ENCODE results near the gene BICD1.

The BICD1 gene

DNA sequence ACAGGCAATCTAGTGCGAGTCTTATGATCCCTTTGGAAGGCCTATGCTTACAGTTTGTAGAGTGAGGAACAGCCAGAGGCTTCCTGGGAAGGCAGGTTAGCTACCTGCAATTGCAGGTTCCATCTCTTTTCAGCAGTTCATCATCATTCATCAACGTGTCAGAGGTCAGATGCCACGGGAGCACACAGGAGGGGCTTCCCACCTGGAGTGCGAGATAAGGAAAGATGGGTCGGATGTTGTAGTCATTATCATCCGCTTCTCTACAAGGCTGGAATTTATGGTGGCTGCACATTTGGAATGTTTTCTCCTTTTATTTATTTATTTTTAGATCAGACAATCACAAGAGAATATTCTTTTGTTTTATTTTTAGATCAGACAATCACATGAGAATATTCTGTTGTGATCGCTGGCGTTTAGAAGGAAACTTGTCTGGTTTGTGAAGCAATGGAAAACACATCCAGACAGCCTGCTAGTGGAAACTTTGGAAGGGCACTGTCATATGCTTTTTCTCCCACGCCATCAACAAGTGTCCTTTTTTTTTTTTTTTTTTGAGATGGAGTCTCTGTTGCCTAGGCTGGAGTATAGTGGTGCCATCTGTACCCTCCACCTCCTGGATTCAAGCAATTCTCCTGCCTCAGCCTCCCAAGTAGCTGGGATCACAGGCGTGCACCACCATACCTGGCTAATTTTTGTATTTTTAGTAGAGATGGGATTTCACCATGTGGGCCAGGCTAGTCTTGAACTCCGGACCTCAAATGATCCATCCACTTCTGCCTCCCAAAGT is 1.9 kb upstream of the BICD1 start:
- DNase-seq (ENCODE audit: low read depth) = no peak

DNA sequence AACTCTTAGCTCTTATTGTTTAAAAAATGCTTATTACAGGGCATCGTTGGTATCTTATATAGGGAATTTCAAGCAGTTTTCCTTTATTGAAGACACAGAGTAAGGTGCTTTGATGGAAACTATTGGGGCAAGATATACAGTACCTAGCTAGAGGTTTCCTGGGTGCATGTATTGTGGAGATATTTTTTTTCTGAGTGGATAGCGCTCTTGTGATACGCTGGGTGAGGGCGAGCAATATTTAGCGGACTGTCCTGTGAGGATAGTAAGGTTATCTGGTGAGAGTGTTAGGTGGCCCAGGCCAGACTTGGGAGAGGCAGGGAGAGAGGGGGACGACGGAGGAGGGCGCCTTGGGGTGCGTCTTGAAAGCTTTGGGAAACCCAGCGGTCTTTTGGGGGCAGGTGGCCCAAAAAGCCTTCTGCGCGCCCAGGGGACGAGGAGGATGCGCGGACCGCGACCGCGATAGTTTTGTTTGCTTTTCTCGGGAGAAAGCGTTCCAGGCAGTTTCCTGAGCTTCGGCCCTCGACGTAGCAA is 596 bp upstream of the BICD1 start:
- DNase-seq (ENCODE audit: low read depth) = no peak

DNA sequence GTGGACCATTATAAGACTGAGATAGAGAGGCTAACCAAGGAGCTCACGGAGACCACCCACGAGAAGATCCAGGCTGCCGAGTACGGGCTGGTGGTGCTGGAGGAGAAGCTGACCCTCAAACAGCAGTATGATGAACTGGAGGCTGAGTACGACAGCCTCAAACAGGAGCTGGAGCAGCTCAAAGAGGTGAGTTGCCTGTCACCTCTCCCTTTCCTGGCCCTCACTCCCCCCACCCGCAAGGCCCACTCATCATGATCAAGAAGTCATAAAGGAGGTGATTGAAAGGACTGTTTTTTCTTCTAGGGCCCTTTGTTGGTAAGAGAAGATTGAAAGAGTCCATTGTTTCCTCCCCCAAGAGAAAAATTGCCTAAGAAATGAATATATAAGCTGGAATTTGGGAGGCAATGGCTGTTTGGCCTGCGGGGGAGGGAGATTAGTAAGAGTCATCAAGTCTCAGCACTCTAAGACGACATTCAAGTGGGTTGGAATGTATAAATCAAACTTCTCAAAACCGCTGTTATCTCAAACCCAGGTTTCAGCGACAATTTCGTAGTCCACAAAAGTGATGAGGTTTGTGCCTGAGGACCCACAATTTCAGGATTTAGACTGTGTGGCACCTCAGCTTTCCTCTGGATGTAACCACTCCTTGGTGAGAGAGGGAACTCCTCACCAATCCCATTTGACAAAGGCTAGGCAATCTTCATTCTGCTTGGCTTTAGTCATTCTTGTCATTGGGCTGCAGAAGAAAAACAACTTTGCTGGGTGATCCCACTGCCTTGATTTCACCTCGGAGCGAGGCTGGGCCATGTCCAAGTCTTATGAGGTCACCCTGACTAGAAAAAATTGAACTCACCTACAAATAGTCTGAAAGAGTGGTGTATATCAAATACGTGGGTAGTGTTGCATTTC is 966 bp downstream of the BICD1 start:
- DNase-seq (ENCODE audit: low read depth) = peak; percentile 1

DNA sequence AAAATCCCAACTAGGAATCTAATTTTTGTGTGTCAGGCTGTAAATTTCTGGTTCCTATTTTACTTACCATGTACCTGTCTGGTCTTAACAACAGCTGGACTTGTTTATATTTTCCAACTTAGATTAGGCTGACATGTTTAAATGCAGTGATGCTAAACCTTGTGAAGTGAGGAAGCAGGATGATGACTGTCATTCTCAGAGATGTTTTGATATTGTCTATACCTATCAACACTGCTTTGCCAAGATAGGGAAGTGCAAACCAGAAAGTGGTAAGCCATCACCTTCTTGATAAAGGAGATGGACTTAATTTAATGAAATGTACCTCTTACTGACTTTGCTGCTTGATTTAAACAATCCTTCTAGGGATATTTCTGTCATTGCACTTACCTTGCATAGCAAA is 2.1 kb downstream of the BICD1 start:
- no peak for DNase-seq (ENCODE audit: low read depth)

DNA sequence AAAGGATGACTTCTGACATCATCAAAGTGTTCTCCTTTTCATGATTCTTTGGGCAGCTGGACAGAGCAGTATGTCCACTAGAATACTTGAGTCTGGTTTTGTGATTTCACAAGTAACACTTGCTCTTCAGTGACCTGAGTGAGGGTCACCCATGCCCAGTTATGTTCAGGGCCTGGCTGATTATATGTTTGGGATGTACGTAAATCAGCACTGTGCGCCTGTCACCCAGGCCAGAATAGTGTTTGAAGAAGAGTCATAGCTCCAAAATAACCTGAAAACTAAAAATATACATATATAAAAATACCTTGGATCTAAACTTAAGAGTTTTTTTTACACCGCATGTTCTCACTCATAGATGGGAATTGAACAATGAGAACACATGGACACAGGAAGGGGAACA is 3.8 kb downstream of the BICD1 start:
- no peak for DNase-seq (ENCODE audit: low read depth)

DNA sequence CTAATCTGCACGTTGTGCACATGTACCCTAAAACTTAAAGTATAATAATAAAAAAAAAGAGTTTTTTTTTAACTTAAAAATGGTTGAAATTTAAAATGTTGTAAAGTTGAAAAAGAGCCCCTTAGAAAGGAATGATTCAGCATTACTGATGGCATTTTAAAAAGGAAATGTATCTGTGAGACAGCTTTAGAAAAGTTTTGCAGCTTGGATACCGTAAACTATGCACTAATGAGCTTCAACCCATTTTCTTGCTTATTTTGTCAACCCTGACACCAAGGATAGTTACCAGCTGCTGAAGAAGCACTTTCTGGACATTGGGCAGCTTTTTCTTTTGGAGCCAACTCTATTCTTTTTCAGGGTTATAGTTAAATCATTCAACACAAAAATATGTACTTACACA is 4.3 kb downstream of the BICD1 start:
- no peak for DNase-seq (ENCODE audit: low read depth)

DNA sequence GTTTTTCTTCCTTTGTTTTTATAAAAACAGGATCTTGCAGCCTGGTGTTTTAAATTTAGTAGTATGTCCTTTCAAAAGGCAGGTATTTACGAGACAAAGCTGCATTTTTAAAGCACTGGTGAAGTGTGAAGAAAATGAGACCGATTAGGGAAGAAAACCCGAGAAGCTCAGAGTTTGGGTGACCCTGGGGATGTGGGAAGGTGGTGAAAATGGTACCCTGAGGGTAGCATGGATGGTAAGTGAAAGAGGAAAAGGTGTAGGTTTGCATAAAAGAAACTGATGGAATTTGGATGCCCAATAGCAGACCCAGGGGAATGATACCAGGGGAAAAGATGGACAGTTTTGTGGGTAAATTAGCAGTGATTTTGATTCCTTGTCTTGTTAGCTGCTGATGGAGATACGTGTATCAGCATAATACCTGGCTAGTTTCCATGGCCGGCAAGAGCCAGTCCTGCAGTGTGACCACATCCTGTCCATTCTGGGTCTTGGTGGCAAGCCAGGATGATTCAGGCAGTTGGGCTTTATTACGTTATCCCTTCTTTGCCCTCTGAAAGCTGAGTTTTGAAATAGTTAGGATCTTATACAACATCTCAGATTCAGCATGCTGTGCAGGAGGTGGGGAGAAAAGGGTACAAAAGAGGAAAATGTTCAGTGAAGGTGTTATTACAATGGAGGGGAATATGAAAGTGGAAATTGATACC is 8.9 kb downstream of the BICD1 start:
- no peak for DNase-seq (ENCODE audit: low read depth)

DNA sequence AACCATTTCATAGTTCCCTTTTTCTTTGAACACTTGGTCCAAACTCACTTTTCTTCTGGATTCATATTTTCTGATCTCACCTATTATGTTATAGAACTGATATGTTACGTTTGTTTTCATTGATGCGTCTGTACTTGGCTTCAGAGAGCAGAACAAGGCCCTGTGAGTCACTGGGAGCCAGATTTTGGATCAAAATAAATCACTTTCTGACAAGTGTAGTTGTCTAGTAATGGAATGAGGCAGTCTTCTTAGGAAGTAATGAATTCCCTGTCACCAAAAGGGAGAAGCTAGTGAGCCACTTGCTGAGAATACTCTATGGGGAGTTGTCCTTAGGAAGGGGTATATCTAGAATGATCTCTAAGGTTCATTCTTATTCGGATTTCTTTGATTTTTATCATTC is 10.2 kb downstream of the BICD1 start:
- DNase-seq (ENCODE audit: low read depth) = no peak

DNA sequence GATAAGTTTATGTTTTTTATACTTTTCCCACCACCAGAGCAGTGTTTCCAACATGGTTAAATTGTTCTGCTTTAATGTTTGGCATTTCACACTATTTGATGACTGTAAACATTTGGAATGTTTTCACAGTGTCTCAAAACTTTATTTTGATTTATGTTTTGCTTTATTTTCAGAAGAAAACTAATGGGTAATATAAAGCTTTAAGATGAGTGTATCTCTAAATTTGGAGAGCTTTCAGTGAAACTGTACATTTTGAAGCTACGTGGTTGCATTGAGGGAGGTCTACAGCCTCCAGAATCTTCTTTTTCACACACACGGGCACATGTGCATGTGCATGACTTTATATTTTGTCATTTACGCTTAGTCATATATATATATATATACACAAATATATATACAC is 10.7 kb downstream of the BICD1 start:
- DNase-seq (ENCODE audit: low read depth) = no peak

DNA sequence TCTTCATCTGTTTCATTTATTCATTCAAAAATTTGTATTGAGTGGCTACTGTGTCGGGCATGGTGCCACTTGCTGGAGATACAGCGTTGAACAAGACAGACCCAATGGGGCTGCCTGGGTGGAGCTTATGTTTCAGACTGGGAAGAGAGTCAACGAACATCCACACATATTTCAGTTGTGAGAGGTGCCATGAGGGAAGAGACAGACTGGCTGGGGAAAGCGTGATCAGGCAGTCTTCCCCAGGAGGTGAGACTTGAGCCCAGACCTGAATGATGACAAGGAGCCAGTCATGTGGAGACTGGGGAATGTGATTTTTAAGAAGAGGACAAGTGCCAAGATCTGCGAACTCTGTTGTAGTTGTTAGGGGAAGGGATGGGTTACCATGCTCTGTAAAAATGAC is 12.2 kb downstream of the BICD1 start:
- DNase-seq (ENCODE audit: low read depth) = no peak

DNA sequence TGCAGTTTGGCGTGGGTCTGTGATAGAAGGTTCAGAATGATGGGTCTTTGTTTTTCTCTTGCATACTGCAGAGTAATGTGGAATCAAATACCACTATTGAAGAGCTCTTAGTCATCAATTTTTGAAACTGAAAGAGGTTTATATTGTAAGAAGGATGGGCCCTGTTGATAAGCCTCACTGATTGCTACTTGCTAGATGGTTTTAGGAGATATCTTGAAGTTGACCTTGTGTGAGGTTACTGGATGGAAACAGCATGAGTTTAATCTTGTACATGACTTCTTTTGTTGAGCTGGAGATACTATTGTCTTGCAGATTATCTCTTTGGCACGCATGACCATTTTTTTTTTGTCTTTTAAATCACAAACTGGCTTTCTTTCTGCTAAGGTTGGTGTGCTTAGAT is 13.8 kb downstream of the BICD1 start:
- DNase-seq (ENCODE audit: low read depth) = no peak

DNA sequence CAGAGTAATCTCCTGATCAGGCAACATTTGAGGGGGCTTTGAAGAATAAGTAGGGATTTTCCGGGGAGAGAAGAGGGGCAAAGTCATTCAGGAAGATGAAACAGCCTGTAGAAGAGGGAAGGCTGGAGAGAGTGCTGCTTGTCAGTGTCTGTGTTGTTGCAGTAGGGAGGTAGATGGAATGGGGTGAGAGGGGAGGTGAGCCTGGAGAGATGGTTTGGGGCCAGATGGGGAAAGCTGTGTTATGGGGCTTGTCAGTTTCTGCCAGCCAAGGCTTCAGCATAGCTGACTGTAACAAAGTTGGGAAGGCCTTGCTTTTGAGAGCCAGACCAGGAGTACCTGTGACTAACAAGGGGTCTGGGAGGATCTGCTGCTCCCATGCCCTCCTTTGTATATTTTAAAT is 18.0 kb downstream of the BICD1 start:
- DNase-seq (ENCODE audit: low read depth) = no peak

DNA sequence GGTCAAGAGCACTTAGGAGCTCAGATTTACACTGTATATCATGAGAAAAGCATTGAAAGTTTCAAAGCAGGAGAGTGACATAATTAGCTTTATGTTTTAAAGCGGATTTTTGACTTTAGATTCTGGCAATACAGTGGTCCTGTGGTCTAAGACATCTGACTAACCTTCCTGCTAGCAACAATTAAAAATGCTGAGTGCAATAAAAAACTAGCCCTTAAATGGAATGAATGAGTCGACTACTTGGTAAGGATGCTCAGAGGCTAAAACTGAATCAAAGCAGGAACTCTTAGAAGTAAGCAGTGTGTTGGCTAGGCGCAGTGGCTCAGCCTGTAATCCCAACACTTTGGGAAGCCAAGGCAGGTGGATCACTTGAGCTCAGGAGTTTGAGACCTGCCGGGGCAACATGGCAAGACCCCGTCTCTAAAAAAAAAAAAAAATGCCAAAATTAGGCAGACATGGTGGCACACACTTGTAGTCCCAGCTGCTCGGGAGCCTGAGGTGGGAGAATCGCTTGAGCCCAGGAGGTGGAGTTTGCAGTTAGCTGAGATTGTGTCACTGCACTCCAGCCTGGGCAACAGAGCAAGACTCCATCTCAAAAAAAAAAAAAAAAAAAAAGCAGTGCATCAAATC is 18.9 kb downstream of the BICD1 start:
- no peak for DNase-seq (ENCODE audit: low read depth)

DNA sequence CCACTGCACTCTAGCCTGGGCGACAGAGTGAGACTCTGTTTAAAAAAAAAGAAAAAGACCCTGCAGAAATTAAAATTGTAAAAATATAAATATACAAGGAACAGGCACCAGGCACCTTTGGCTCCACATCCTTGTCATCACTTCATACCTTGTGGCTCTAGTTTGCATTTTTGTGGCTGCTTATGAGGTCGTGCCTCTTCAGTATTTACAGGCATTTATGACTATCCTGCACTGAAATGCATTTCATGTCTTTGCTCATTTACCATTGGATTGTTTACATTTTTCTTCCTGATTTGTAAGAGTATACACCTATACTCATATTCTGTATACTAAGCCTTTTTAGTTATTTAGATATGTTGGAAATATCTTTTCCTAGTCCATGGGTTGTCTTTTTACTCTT is 20.1 kb downstream of the BICD1 start:
- DNase-seq (ENCODE audit: low read depth) = no peak

DNA sequence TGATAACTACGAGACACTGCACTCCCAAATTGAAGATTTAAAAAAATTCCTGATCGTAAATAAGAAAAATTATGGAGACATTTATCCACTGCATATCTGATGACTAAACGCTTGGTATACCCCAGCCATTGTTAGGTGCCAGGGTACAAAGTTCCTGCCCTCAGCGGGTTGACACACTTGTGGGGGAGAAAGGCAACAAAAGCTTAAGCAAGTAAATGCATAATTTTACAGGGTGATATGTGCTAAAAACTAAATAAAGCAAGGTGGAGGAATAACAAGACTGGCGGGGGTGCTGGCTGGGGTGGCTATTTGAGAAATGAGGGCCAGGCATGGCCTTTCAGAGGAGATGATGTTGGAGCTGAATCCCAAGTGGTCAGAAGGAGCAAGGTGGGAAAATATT is 25.0 kb downstream of the BICD1 start:
- DNase-seq (ENCODE audit: low read depth) = no peak

DNA sequence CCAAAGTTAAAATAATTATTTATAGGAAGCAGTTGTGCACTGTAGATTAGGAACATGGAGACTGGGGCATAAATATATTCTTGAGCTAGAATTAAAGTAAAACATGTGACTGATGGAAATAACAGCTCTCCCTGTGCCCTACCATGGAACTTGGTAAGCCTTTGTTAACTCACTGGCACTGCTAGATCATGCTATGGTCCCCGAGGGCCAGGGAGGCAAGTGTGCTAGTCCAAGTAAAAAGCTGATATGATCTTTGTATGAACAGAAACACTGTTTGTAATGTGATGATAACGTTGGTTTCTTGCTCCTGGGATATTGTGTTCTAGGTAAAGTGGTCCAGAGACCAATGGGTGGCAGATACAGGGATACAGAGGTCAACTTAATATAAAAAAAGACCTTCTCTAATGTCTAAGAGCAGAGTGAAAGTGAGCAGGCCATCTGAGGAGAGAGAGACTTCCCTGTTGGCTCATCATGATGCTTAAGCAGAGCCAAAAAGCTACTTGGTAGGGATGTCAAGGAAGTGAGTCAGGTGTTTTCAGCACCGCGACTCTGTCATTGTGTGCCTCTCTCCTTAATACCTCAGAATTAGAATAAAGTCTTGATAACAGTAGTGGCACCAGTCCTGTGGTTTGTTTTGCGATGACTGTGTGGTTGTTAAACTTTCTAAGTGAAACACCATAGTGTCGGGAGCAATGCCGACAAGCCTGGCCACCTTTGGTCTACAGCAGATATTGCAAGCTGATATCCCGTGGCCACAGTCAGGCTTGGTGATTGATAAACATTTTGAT is 27.6 kb downstream of the BICD1 start:
- DNase-seq (ENCODE audit: low read depth) = peak; percentile 12

DNA sequence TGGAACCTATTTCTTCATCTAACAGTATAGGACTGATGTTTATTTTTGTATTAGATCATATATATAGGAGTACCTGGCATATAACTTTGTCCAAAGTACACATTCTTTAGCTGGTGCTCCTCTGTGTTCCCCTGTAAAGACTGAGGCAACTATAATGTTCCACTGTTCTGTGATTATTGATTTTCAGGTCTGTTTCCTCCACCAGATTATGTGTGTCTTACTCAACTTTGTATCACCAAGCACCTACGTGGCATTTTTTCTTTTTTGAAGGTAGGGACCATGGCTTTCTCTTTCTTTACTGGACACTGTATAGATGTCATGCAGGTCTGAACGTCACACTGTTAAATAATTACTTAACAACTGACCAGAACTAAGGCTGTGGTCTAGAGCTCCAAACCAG is 29.3 kb downstream of the BICD1 start:
- DNase-seq (ENCODE audit: low read depth) = no peak

DNA sequence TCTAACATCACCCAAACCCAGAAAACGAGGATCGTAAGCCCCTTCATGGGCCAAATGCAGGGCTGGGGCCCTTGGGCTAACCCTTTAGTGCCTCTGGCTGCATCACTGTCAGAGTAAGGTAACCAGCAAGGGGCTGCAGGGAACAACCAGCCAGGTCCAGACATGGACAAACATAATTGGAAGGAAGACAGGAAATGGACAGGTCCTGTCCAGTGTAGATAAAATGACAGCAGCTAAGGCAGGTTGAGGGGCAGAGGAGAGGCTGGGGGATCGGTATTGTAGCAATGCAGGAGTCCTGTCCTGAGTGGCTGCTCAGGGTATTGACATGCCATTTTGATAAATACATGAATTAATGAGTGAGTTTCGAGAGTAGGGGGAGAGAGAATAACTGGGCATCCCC is 29.8 kb downstream of the BICD1 start:
- DNase-seq (ENCODE audit: low read depth) = no peak

DNA sequence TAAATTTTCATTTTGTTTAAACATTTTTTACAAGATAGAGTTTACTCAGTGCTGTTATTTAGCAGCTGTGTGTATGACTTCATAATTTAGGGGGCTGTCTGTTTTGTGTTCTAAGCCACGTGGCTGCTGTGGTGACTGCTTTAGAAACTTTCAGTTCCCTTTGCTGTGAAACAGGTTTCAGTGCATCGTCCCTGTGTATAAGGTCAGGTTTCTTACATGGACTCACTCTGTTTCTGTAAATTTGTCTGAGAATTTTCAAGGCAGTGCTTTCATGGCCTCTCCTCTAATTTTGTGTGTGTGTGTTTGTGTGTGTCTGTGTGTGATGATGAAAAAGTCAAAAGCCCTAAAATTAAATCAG is 32.4 kb downstream of the BICD1 start:
- DNase-seq (ENCODE audit: low read depth) = no peak

DNA sequence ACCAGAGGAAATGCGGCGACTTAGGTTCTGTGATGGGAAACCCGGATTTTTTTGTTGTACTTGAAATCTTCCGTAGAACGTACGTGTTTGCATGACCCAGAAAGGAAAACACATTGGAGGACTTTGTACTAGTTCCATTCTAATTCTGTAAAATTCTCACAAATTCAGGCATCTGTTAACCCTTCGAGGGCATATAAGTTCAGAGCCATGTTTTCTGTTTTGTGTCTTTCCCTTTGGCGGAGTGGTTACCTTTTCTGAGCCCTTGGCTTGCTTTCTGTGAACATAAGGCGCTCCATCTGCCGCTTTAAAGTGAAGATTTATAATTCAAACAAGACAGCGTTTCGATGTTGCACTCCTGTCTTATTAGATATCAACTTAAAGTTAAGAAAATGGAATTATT is 34.2 kb downstream of the BICD1 start:
- no peak for DNase-seq (ENCODE audit: low read depth)

DNA sequence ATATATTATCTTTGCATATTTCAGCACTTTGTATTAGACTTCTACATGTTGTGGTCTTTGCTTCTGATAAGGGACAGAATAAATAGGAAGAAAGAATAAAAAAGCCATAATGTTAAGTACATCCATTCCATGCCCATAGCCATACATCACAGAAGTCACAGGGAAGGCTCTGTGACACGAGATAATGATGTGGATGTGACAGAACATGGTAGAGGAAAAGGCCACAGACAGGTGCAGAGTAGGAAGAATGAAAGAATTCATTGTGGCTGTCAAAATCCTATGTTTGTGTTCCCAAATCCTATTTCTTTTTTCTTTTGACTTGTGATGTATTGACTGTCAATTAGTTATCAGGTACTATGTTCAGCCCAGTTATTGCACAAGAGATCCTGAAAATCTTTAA is 38.4 kb downstream of the BICD1 start:
- DNase-seq (ENCODE audit: low read depth) = no peak
